ENCODE measurements around the gene TM9SF3. TPM values are rescaled to one million over a fixed set of nuclear protein-coding genes. Genes with fewer than 3 reads are reported as not detected.

TM9SF3 gene
- total and polyA plus RNA-seq, 10 of the 15 experiments (the other 5 are each of a cell fraction or from before 2014, with no cell fraction given) = 17.1 to 85.4 (median 44.9) TPM

DNA sequence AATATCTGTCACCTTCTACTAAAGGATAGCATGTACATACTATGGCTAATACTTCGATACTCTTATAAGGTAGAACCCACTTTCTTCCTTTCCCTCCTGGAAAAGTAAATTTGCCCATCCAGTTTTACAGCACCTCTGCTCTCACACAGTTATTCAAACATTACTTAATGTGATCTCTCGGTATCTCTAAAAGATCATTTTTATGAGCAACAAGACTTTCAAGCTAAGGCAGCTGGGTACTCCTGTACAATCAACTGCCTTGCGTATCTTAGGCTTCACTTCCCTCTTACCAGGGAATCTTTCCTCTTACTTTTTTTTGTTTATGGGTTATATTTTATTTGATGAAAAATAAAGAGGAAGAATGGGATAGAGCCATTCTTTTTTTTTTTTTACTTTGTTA, 46.6 kb downstream of the TM9SF3 start (continued):
- TF ChIP-seq MXI1 (IDR thresholded peaks at IDR 0.05; ENCODE audit: low read depth, low read length) (no peak), BACH1 (IDR thresholded peaks at IDR 0.05; ENCODE audit: borderline replicate concordance) (no peak)

DNA sequence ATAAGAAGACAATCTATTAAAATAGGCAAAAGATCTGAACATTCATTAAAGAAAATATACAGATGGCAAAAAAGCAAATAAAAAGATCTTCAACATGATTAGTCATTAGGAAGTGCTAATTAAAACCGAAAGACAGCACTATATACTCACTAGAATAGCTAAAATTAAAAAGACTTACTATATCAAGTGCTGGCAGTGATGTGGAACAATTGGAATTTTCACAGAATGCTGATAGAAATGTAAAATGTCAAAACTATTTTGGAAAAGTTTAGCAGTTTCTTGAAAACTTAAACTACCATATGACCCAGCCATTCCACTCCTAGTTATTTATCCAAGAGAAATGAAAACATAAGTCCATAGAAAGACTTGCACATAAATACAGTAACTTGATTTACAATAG, 48.1 kb downstream of the TM9SF3 start:
- 96% methylated on average over 1 of the region's 1 CpG for WGBS (ENCODE audit: insufficient coverage, insufficient replicate concordance, low lambda C conversion rate, missing lambda C conversion rate)
- H3K9ac ChIP-seq (ENCODE audit: control insufficient read depth, insufficient read depth, low read length) = no peak overlapping the region

DNA sequence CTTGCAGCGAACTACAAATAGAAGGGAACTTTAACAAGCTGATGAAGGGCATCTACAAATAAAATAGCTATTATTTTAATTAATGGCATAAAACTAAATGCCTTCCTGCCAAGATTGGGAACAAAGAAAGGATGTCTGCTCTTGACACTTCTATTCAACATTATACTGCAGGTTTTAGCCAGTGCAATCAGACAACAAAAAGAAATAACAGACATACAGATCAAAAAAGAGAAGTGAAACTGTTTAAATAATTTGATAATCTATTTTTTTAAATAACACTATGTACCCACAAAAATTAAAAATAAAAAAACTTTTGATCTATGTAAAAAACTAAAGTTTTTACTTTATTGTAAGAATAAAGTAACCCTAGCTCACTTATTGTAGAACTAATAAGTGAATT, 50.7 kb downstream of the TM9SF3 start:
- POLR2A ChIA-PET = no interaction called here
- ATAC-seq (no peak), FAIRE-seq (no peak), DNase-seq (ENCODE audit: low read depth, low spot score) (no peak)
- Histone ChIP-seq H3K36me3 (ENCODE audit: control insufficient read depth in 2 of 2, insufficient read depth in 2 of 2, low read length in 1 of 2) (peaks cover 2 to 11% of the 10 kb centered on the region in 2 experiments; a peak in 3 of 4 replicates), H3K9ac (ENCODE audit: control insufficient read depth, insufficient read depth, low read length) (no peak overlapping the region), H3K27ac (ENCODE audit: control insufficient read depth, insufficient read depth) (no peak overlapping the region), H3K9me3 (replicated peaks; ENCODE audit: control insufficient read depth, insufficient read depth, low read length) (no peaks in the 10 kb centered on the region), H3K79me2 (ENCODE audit: control insufficient read depth, insufficient read depth, low read length) (no peaks in the 10 kb centered on the region; the same call in none of the 2 replicates), H4K20me1 (ENCODE audit: control insufficient read depth, insufficient read depth) (no peaks in the 10 kb centered on the region), H3K4me1 (ENCODE audit: control insufficient read depth, insufficient read depth, low read length) (no peaks in the 10 kb centered on the region), H3K4me2 (ENCODE audit: control insufficient read depth, insufficient read depth) (no peak overlapping the region), H3K27me3 (replicated peaks in 1 of 2; ENCODE audit: control insufficient read depth in 2 of 2, insufficient read depth in 2 of 2, low read length in 1 of 2) (no peaks in the 10 kb centered on the region), H2AFZ (ENCODE audit: control insufficient read depth, low read depth, low read length) (no peak overlapping the region), H3K4me3 (no peak overlapping the region)
- intact Hi-C loops (cut with micrococcal nuclease; ENCODE audit: unreplicated experiment) (loop anchor here (2.0 kb wide), 1 partner anchor 37 kb away; no protein-coding TSS in a partner anchor), in situ Hi-C loops (cut with MboI) (no loop called here)
- SMC1A ChIA-PET (ENCODE audit: uncharacterized antibody, unreplicated experiment) = interaction anchor here (0.7 to 1.6 kb wide), 5 partner anchors 9 to 66 kb away, joined by 3 to 4 read pairs (median 3); no protein-coding TSS in a partner anchor
- WGBS (ENCODE audit: insufficient coverage, insufficient replicate concordance, low lambda C conversion rate, missing lambda C conversion rate) = 100% methylated on average over 1 of the region's 1 CpG
- CTCF ChIA-PET = interaction anchor here (0.6 to 1.8 kb wide), 7 partner anchors 12 to 161 kb away, joined by 3 to 6 read pairs (median 4); no protein-coding TSS in a partner anchor
- no peak for TF ChIP-seq MEF2B (IDR thresholded peaks at IDR 0.05; ENCODE audit: partially characterized antibody, poor library complexity, severe bottlenecking)
- no peak for TF ChIP-seq CREB1 (IDR thresholded peaks at IDR 0.05; ENCODE audit: low read depth)
- peak; percentile 62; the same call in 1 of the 2 replicates for TF ChIP-seq SPI1 (IDR thresholded peaks at IDR 0.05; ENCODE audit: borderline replicate concordance, insufficient read depth, low read depth, low read length)
- BruUV-seq (replicated peaks) = no TSS peak
- RAD21 ChIA-PET (ENCODE audit: unreplicated experiment) = no interaction called here

More for the DNA sequence above, 48.1 kb downstream of the TM9SF3 start:
- H3K4me3 ChIP-seq = no peak overlapping the region
- intact Hi-C loops (cut with micrococcal nuclease; ENCODE audit: unreplicated experiment) (no loop called here), in situ Hi-C loops (cut with MboI) (no loop called here)
- ChIA-PET CTCF (interaction anchor here (1.2 kb wide), 1 partner anchor 18 kb away, joined by 5 read pairs; no protein-coding TSS in a partner anchor), SMC1A (ENCODE audit: uncharacterized antibody, unreplicated experiment) (interaction anchor here (1.5 kb wide), 1 partner anchor 25 kb away, joined by 3 read pairs; the partner anchor contains the start of gene TLL2), POLR2A (no interaction called here), RAD21 (ENCODE audit: unreplicated experiment) (no interaction called here)
- H3K36me3 ChIP-seq (ENCODE audit: control insufficient read depth in 2 of 2, insufficient read depth in 2 of 2, low read length in 1 of 2) = peaks cover 0 to 4% of the 10 kb centered on the region in 2 experiments; a peak in 3 of 4 replicates
- no peaks in the 10 kb centered on the region; the same call in none of the 2 replicates for H3K79me2 ChIP-seq (ENCODE audit: control insufficient read depth, insufficient read depth, low read length)
- no peaks in the 10 kb centered on the region for H3K9me3 ChIP-seq (replicated peaks; ENCODE audit: control insufficient read depth, insufficient read depth, low read length)
- no peak overlapping the region for H2AFZ ChIP-seq (ENCODE audit: control insufficient read depth, low read depth, low read length)
- H3K27me3 ChIP-seq (replicated peaks in 1 of 2; ENCODE audit: control insufficient read depth in 2 of 2, insufficient read depth in 2 of 2, low read length in 1 of 2) = no peaks in the 10 kb centered on the region
- no peak for DNase-seq (ENCODE audit: low read depth, low spot score)
- no peak for FAIRE-seq
- no peak for ATAC-seq
- H4K20me1 ChIP-seq (ENCODE audit: control insufficient read depth, insufficient read depth) = no peaks in the 10 kb centered on the region
- no peak overlapping the region for H3K4me2 ChIP-seq (ENCODE audit: control insufficient read depth, insufficient read depth)
- TF ChIP-seq KDM1A (IDR thresholded peaks at IDR 0.05; ENCODE audit: borderline replicate concordance) (no peak), SRF (IDR thresholded peaks at IDR 0.05; ENCODE audit: low read depth in 2 of 2, low read length in 2 of 2) (no peak), GATAD2B (conservative IDR thresholded peaks at IDR 0.05; ENCODE audit: low read depth) (no peak), MYC (IDR thresholded peaks at IDR 0.05; ENCODE audit: insufficient read depth, insufficient read length, insufficient replicate concordance, low read length, severe bottlenecking) (no peak), SMARCA5 (IDR thresholded peaks at IDR 0.05) (no peak), NFXL1 (IDR thresholded peaks at IDR 0.05; ENCODE audit: borderline replicate concordance) (no peak)
- H3K4me1 ChIP-seq (ENCODE audit: control insufficient read depth, insufficient read depth, low read length) = no peaks in the 10 kb centered on the region
- H3K27ac ChIP-seq (ENCODE audit: control insufficient read depth, insufficient read depth) = no peak overlapping the region
- BruUV-seq (replicated peaks) = no TSS peak

Data from GM12878 (cell line).